KBM-7 (cell line): ENCODE measurements around the gene FTO.

Experiments
- DNase-seq: peaks from one replicate; pipeline ENCODE4 v3.0.0-alpha.2; 2015
- in situ Hi-C: fragments of 300-500 bp; cut with MboI; formaldehyde crosslinking; loops from 2 replicates; pipeline ENCODE4 v1.14.3; 2020; ENCODE audit warnings: low sequenced_read_pairs, low pct_unique_long_range_greater_than_20kb, mixed read lengths

The FTO gene

DNA sequence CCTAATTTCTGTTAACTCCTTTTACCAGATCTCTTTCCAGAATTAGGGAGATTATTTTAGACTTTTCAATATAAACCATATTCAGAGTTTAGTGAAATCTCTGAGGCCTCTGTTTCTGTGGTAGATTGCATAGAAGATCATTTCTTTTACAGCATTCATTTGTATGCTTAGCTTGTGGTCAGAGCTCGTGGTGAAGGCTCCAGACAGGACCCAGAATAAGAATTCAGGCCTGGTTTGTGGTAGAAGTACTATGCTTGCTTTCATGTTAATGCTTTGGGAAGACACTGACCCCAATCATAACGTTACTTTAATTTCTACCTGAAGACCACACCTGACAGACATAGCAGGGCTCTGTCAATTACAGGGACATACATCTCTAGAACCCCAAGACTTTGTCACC is 258.1 kb downstream of the FTO start:
- in situ Hi-C loops = no loop called here
- no peak for DNase-seq

- in situ Hi-C loops = no loop called here
- DNase-seq = no peak
These were observed 260.3 kb downstream of the FTO start for GRCh38 chr16:53964145-53964790.

- no peak for DNase-seq
- in situ Hi-C loops = no loop called here
These were observed 263.0 kb downstream of the FTO start for GRCh38 chr16:53966821-53967571.

GRCh38 chr16:53967572-53967971 is 263.6 kb downstream of the FTO start:
- no peak for DNase-seq
- in situ Hi-C loops = no loop called here

DNA sequence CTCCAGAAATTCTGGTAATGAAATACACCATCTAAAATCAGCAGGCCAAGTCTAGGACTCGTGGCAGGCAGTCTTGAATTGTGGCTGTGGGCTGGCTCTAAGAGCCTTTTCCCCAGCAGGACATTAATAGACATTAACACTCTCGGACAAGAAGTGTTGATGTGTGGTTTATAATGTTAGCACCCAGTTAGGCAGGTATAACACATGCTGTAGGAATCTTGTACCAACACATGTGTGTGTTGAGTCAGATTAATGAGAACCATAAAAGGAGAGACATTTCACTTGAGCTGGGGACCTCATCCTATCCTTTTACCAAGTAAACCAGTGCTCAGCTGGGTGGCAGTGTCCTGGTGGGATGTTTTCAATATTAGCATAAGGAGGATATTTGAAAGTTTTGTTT is 264.5 kb downstream of the FTO start:
- no peak for DNase-seq
- in situ Hi-C loops = no loop called here

GRCh38 chr16:53968896-53969295 is 264.9 kb downstream of the FTO start:
- in situ Hi-C loops = no loop called here

GRCh38 chr16:53971616-53972015 is 267.7 kb downstream of the FTO start:
- in situ Hi-C loops = no loop called here
- no peak for DNase-seq

More at GRCh38 chr16:53968896-53969295, 264.9 kb downstream of the FTO start:
- no peak for DNase-seq

DNA sequence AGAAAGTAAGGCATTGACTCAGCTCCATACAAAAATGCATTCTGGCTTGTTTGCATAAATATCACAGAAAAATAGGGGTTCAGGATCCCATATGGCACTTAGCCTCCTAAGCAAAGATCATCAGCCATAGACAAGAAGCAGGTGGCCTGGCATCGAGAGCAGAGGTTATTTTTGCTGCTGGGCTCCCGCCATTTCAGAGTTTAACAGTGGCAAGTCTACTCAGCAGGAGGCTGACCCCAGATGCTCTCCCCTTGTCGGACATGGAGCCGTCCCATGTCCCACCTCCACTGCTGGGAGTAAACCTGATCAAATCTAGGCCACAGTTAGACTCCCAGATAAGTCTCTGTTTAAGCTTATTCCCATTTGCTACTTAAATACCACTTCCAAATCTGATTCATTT is 269.1 kb downstream of the FTO start:
- no peak for DNase-seq
- in situ Hi-C loops = no loop called here

DNA sequence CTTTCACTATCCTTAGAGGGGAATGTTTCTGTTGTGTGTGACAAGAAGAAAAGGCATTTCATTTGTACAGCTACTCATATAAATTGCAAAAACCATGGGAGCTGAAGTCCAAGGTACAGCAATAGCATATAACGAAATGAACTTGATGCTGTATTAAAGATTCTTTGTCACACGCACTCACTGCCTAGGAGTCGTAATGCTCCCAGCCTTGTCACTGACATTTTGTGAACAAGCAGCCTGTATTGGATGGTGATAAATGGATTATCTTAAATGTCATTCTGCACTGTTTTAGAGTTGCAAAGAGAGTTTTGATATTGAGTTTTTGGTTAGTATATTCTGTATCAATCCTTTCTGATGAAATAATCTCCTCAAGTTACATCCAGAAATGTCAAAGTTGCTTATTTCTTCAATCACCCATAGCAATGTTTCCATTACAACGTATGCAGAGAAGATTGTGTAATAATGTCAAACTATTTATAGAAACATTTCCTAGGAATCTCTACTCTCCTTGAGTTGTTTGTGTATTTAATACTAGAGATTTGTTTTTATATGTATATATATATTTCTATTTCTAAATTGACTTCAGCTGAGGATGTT is 270.6 kb downstream of the FTO start:
- in situ Hi-C loops = no loop called here
- no peak for DNase-seq

DNA sequence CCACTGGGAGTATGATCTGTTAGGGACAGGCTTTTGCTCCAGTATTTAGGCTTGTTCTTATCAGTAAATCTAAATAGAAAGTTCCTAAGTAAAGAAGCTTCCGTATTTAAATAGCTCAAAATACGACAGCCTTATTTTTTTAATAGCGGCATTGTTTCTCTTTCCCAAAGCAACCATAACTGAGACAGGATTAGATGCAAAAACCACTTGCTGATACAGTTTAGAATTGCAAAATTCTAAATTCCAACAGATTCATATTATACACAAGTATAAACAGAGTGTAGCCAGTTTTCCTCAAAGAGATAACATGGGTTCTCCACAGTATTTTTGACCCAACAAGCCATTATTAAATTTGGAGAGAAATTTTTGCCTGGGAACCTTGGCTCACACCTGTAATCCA is 276.7 kb downstream of the FTO start:
- DNase-seq = no peak
- in situ Hi-C loops = no loop called here

DNA sequence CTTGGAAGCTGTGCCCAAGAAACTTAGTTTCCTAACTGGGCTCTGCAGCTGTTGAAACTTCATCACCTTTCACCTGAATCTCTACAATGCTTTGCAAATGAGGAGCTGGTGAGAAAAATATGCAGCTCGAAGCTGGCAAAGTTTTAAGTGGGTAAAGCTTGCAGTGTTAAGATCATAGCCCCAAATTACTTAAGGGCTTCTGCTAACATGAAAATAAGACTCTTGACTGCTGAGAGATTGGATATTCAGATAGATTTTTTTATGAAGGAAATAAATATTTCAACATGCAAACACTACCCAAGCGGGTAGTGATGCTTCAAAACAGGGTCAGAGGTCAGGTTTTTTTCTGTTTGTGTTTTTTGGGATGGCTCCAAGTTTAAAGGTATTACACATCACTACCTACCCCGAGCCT is 278.7 kb downstream of the FTO start:
- DNase-seq = no peak
- in situ Hi-C loops = no loop called here

- DNase-seq = no peak
- in situ Hi-C loops = no loop called here
These were observed 281.0 kb downstream of the FTO start for GRCh38 chr16:53984936-53985335.

- in situ Hi-C loops = no loop called here
- no peak for DNase-seq
These were observed 281.9 kb downstream of the FTO start for GRCh38 chr16:53985861-53986260.

DNA sequence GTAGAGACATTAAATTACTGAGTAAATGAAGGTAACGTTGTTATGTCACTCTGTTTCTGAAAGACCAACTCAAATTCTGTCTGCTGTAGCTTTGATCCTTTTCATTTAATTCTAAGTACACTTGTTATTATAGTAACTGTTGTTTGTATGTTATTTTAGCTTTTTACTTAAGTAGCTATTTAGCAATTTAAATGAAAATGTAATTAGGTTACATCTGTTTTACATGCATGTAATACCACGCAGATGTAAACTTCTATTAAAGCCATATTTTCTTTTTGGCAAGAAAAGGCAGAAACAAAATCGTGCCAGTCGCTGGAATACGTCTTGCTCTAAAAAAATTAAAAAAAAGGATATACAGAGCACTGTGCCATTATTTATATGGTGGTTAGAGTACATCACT is 282.8 kb downstream of the FTO start:
- in situ Hi-C loops = no loop called here
- DNase-seq = no peak

- in situ Hi-C loops = no loop called here
- no peak for DNase-seq
These were observed 284.2 kb downstream of the FTO start for GRCh38 chr16:53988136-53988535.

DNA sequence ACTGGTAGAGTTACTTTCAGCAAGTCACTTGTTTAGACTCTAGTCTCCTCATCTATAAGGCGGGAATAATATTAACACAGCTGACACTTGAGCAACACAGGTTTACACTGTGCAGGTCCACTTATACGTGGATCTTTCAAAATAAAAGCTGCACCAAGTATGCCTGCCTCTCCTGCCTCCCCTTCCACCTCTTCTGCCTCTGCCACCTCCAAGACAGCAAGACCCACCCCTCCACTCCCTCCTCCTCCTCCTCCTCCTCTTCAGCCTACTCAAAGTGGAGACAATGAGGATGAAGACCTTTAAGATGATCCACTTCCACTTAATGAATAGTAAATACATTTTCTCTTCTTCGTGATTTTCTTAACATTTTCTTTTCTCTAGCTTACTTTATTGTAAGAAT is 285.6 kb downstream of the FTO start:
- DNase-seq = no peak
- in situ Hi-C loops = no loop called here

GRCh38 chr16:53991754-53992378 is 287.9 kb downstream of the FTO start:
- peak; percentile 81 for DNase-seq
- in situ Hi-C loops = no loop called here

- no peak for DNase-seq
- in situ Hi-C loops = no loop called here
These were observed 291.4 kb downstream of the FTO start for GRCh38 chr16:53995378-53995777.

DNA sequence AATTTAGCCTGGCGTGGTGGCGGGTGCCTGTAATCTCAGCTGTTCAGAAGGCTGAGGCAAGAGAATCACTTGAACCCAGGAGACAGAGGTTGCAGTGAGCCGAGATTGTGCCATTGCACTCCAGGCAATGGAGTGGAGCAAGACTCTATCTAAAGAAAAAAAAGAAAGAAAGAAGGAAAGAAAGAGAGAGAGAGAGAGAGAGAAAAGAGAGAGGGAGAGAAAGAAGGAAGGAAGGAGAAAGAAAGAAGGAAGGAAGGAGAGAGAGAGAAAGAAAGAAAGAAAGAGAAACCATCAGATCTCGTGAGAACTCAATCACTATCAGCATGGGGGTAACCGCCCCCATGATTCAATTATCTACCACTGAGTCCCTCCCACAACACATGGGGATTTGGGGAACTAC is 293.0 kb downstream of the FTO start:
- in situ Hi-C loops = no loop called here
- DNase-seq = no peak
